Ascending aorta (tissue), 2 donors: ENCODE measurements around the gene CGB2. TPM values are rescaled to one million over a fixed set of nuclear protein-coding genes. Genes with fewer than 3 reads are reported as not detected.
"Not testable (repeated sequence)": the region's sequence is repeated elsewhere in the genome, so short reads cannot be mapped to it uniquely, and the experiment has no call there.

ENCODE experiments used
- DNase-seq, 2 donors: peaks; one replicate each; pipeline ENCODE4 v3.0.0-alpha.2; 2019; ENCODE audit warnings: low spot score in 2 of 2
- H3K27ac ChIP-seq, 2 donors: fragments of 200-600 bp; sonication (generic); one replicate each; pipeline ENCODE4 v1.5.1; 2016 to 2017; ENCODE audit warnings: mild to moderate bottlenecking in 1 of 2
- H3K27me3 ChIP-seq: fragments of 200-600 bp; sonication (generic); one replicate; pipeline ENCODE4 v1.5.1; 2017
- H3K36me3 ChIP-seq, 2 donors: fragments of 200-600 bp; sonication (generic); one replicate each; pipeline ENCODE4 v1.5.1; 2016
- H3K4me1 ChIP-seq, 2 donors: fragments of 200-600 bp; sonication (generic); one replicate each; pipeline ENCODE4 v1.5.1; 2016 to 2017; ENCODE audit warnings: mild to moderate bottlenecking in 1 of 2
- H3K4me3 ChIP-seq, 2 donors: fragments of 200-600 bp; sonication (generic); one replicate each; pipeline ENCODE4 v1.5.1; 2016 to 2017; ENCODE audit warnings: mild to moderate bottlenecking in 1 of 2
- H3K9me3 ChIP-seq, 2 donors: fragments of 200-600 bp; sonication (generic); one replicate each; pipeline ENCODE4 v1.5.1; 2016
- CTCF ChIP-seq, 3 experiments: fragments of 200-600 bp in 2 of 3; fragments of 450-650 bp in 1 of 3; sonication (generic) in 2 of 3; IDR thresholded peaks; one replicate each; pipeline ENCODE4 v1.5.1; 2016 to 2019; ENCODE audit warnings: antibody characterized with exemption in 3 of 3, mild to moderate bottlenecking in 1 of 3, moderate library complexity in 1 of 3
- intact Hi-C: fragments of 100-400 bp; cut with DNase I; formaldehyde crosslinking; loops from one replicate; pipeline ENCODE4 v1.15.1; 2023
- total RNA-seq: library from RNA; depleted of rRNA; stranded (reverse); fragments of >200 nt; gene quantifications from one replicate; pipeline ENCODE4 v1.1.0, GENCODE V29; 2016

Gene CGB2
- total RNA-seq, 1 donor from 2014 or later = not detected

- H3K27ac ChIP-seq = no peak overlapping the region
- peaks cover 3% of the 10 kb centered on the region for H3K27me3 ChIP-seq
- no peaks in the 10 kb centered on the region for H3K9me3 ChIP-seq
- TF ChIP-seq CTCF (IDR thresholded peaks at IDR 0.05) = peak in 2 of 3 experiments; percentile 26 to 47
- peak overlapping the region; percentile 62 for H3K4me3 ChIP-seq
- peak in 1 of 2 donors; percentile 72 for DNase-seq
- H3K36me3 ChIP-seq = no peaks in the 10 kb centered on the region
- intact Hi-C loops = no loop called here
- peaks cover 8 to 10% of the 10 kb centered on the region in 2 donors for H3K4me1 ChIP-seq
Measured at GRCh38 chr19:49056101-49056901, 24.6 kb downstream of the CGB2 start.

- H3K9me3 ChIP-seq, DNase-seq, intact Hi-C loops, H3K27ac ChIP-seq, H3K27me3 ChIP-seq, H3K36me3 ChIP-seq: not testable (repeated sequence)
- H3K4me1 ChIP-seq = peaks cover 8 to 10% of the 10 kb centered on the region in 2 donors
- peak overlapping the region; percentile 62 for H3K4me3 ChIP-seq
Measured at GRCh38 chr19:49056902-49057596, 25.4 kb downstream of the CGB2 start.

- Histone ChIP-seq H3K36me3 (no peaks in the 10 kb centered on the region), H3K4me1 (peaks cover 8 to 10% of the 10 kb centered on the region in 2 donors), H3K4me3 (peak within 1 kb of the TSS; percentile 62), H3K27me3 (peaks cover 3% of the 10 kb centered on the region), H3K27ac (no peak within 1 kb of the TSS), H3K9me3 (no peaks in the 10 kb centered on the region)
- DNase-seq = peak in 1 of 2 donors; percentile 74
- TF ChIP-seq CTCF (IDR thresholded peaks at IDR 0.05) = no peak
- intact Hi-C loops = no loop called here
Measured at GRCh38 chr19:49057636-49058234, 26.0 kb downstream of the CGB2 start, which contains the start of gene CGB7. CGB7 (minus strand) TSS chr19:49057749; CDS start chr19:49055375, 2,374 bp downstream.

GRCh38 chr19:49058562-49058961 is 26.9 kb downstream of the CGB2 start:
- Histone ChIP-seq H3K4me1 (peaks cover 8 to 10% of the 10 kb centered on the region in 2 donors), H3K36me3 (no peaks in the 10 kb centered on the region), H3K9me3 (no peaks in the 10 kb centered on the region), H3K4me3 (no peak overlapping the region), H3K27me3 (peaks cover 3% of the 10 kb centered on the region), H3K27ac (no peak overlapping the region)
- no peak for TF ChIP-seq CTCF (IDR thresholded peaks at IDR 0.05)
- DNase-seq = no peak
- intact Hi-C loops = no loop called here

- H3K4me3 ChIP-seq = no peak overlapping the region
- intact Hi-C loops = no loop called here
- peaks cover 8 to 10% of the 10 kb centered on the region in 2 donors for H3K4me1 ChIP-seq
- no peak for DNase-seq
- no peak for TF ChIP-seq CTCF (IDR thresholded peaks at IDR 0.05)
- no peaks in the 10 kb centered on the region for H3K36me3 ChIP-seq
- H3K27ac ChIP-seq = no peak overlapping the region
- peaks cover 3% of the 10 kb centered on the region for H3K27me3 ChIP-seq
- H3K9me3 ChIP-seq = no peaks in the 10 kb centered on the region
Measured at GRCh38 chr19:49059053-49059452, 27.4 kb downstream of the CGB2 start.
